Hepatocyte (in vitro differentiated cells): Measurements from ENCODE around the gene PLCL1. TPM values are rescaled to one million over a fixed set of nuclear protein-coding genes. Genes with fewer than 3 reads are reported as not detected.

Source experiments
- DNase-seq: peaks from one replicate; pipeline ENCODE4 v3.0.0-alpha.2; 2016; ENCODE audit warnings: low spot score
- H2AFZ ChIP-seq: fragments of 200-600 bp; sonication (generic); 2 replicates; pipeline ENCODE4 v1.6.0; 2016; ENCODE audit warnings: antibody characterized with exemption, mild to moderate bottlenecking
- H3K27ac ChIP-seq: fragments of 200-600 bp; sonication (generic); 2 replicates; pipeline ENCODE4 v1.5.1; 2016; ENCODE audit warnings: mild to moderate bottlenecking
- H3K27me3 ChIP-seq: fragments of 200-600 bp; sonication (generic); 2 replicates; pipeline ENCODE4 v1.6.1; 2016
- H3K36me3 ChIP-seq: fragments of 200-600 bp; sonication (generic); replicated peaks from 2 replicates; pipeline ENCODE4 v1.5.1; 2016; ENCODE audit warnings: low read depth; ENCODE audit not compliant: insufficient read depth
- H3K4me1 ChIP-seq: fragments of 200-600 bp; sonication (generic); 2 replicates; pipeline ENCODE4 v1.5.1; 2016; ENCODE audit warnings: mild to moderate bottlenecking, moderate library complexity; ENCODE audit not compliant: insufficient read depth
- H3K4me2 ChIP-seq: fragments of 200-600 bp; sonication (generic); 2 replicates; pipeline ENCODE4 v1.6.0; 2016
- H3K4me3 ChIP-seq: fragments of 200-600 bp; sonication (generic); 2 replicates; pipeline ENCODE4 v1.5.1; 2016; ENCODE audit warnings: mild to moderate bottlenecking
- H3K79me2 ChIP-seq: fragments of 200-600 bp; sonication (generic); 2 replicates; pipeline ENCODE4 v1.6.0; 2017; ENCODE audit warnings: mild to moderate bottlenecking
- H3K9me2 ChIP-seq: fragments of 200-600 bp; sonication (generic); replicated peaks from 2 replicates; pipeline ENCODE4 v1.6.0; 2017; ENCODE audit warnings: mild to moderate bottlenecking; ENCODE audit not compliant: insufficient read depth
- H3K9me3 ChIP-seq: fragments of 200-600 bp; sonication (generic); 2 replicates; pipeline ENCODE4 v1.5.1; 2016; ENCODE audit warnings: low read depth, mild to moderate bottlenecking
- H4K20me1 ChIP-seq: fragments of 200-600 bp; sonication (generic); 2 replicates; pipeline ENCODE4 v1.6.0; 2016; ENCODE audit warnings: mild to moderate bottlenecking; ENCODE audit not compliant: insufficient read depth, poor library complexity, severe bottlenecking
- EZH2 ChIP-seq: fragments of 200-600 bp; sonication (generic); IDR thresholded peaks from 2 replicates; pipeline ENCODE4 v1.6.1; 2016; ENCODE audit warnings: antibody characterized with exemption, mild to moderate bottlenecking, borderline replicate concordance
- EZH2phosphoT487 ChIP-seq: fragments of 200-600 bp; sonication (generic); IDR thresholded peaks from one replicate; pipeline ENCODE4 v1.6.1; 2018; ENCODE audit warnings: antibody characterized with exemption, mild to moderate bottlenecking, low read depth, moderate library complexity; ENCODE audit not compliant: unreplicated experiment, severe bottlenecking
- WGBS: methylation state at CpG from one replicate; pipeline ENCODE4 v1.1.6; 2016; ENCODE audit warnings: low lambda C conversion rate; ENCODE audit errors: missing lambda C conversion rate; 5-methylcytosine and 5-hydroxymethylcytosine counted together
- polyA plus RNA-seq: library from polyadenylated mRNA; unstranded; fragments of >200 nt; fragmentation: Nextera tagmentation; extraction: Ambion mirVana; gene quantifications from 2 replicates; pipeline ENCODE4 v1.2.1, GENCODE V29; 2016
- total RNA-seq: library from RNA; depleted of rRNA; stranded (reverse); fragments of >200 nt; gene quantifications from 2 replicates; pipeline ENCODE4 v1.2.3, GENCODE V29; 2014
- TF ChIP-seq, protein P1 (sequence below): fragments of 200-600 bp; sonication (generic); IDR thresholded peaks from 2 replicates; pipeline ENCODE4 v1.5.1; 2016; ENCODE audit warnings: antibody characterized with exemption, mild to moderate bottlenecking; ENCODE audit not compliant: poor library complexity

Gene PLCL1
- total and polyA plus RNA-seq, 2 experiments from 2014 or later, result 0.37 to 2.4 TPM

DNA sequence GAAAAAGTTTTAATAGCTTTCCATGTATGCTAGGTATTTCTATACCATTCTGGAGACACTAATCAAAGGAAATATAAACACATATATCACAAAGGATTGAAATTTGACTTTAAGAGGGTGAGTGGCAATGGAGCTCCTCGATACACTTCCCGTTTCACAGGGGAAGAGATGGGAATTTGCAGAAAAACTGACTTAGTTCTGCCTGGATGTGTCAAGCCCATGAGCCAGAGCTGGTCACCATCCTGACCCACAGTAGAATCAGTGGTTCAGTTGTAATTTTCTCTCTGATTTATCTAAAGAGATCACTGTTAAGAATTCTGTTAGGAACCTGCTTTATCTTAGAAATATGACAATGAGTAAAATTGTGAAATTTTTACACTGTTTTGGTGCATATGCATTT, 34.2 kb downstream of the PLCL1 start:
- no peak overlapping the region for H3K4me3 ChIP-seq

DNA sequence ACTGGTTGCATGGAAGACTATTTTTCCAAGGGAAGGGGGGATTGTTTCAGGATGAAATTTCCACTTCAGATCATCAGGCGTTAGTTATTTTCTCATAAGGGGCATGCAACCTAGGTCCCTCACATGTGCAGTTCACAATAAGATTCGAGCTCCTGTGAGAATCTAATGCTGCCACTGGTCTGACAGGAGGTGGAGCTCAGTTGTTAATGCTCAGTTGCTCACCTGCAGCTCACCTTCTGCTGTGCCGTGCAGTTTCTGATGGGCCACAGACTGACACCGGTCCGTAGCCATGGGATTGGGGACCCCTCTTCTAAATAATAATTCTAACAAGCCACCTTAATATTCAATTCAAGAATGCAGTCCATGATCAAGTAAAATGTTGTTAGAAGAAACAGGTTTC, 34.9 kb downstream of the PLCL1 start:
- no peaks in the 10 kb centered on the region for H3K79me2 ChIP-seq
- H4K20me1 ChIP-seq, result no peaks in the 10 kb centered on the region
- 89% methylated on average over 5 of the region's 5 CpGs for WGBS
- H3K27me3 ChIP-seq, result no peaks in the 10 kb centered on the region
- H3K4me3 ChIP-seq, result no peak overlapping the region
- no peaks in the 10 kb centered on the region for H3K9me2 ChIP-seq
- TF ChIP-seq, protein P1, sequence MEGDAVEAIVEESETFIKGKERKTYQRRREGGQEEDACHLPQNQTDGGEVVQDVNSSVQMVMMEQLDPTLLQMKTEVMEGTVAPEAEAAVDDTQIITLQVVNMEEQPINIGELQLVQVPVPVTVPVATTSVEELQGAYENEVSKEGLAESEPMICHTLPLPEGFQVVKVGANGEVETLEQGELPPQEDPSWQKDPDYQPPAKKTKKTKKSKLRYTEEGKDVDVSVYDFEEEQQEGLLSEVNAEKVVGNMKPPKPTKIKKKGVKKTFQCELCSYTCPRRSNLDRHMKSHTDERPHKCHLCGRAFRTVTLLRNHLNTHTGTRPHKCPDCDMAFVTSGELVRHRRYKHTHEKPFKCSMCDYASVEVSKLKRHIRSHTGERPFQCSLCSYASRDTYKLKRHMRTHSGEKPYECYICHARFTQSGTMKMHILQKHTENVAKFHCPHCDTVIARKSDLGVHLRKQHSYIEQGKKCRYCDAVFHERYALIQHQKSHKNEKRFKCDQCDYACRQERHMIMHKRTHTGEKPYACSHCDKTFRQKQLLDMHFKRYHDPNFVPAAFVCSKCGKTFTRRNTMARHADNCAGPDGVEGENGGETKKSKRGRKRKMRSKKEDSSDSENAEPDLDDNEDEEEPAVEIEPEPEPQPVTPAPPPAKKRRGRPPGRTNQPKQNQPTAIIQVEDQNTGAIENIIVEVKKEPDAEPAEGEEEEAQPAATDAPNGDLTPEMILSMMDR, result no peak
- TF ChIP-seq EZH2phosphoT487, result no peak
- no peak for TF ChIP-seq EZH2
- no peaks in the 10 kb centered on the region for H3K4me1 ChIP-seq
- H2AFZ ChIP-seq, result no peak overlapping the region
- no peaks in the 10 kb centered on the region for H3K9me3 ChIP-seq
- H3K27ac ChIP-seq, result no peak overlapping the region
- H3K36me3 ChIP-seq, result no peaks in the 10 kb centered on the region
- H3K4me2 ChIP-seq, result no peak overlapping the region
- no peak for DNase-seq

More for the DNA sequence above, 34.2 kb downstream of the PLCL1 start:
- no peak for DNase-seq
- Histone ChIP-seq H3K27ac (no peak overlapping the region), H3K4me2 (peak overlapping the region; percentile 53), H3K4me1 (no peaks in the 10 kb centered on the region), H2AFZ (no peak overlapping the region), H3K27me3 (no peaks in the 10 kb centered on the region), H4K20me1 (no peaks in the 10 kb centered on the region), H3K36me3 (no peaks in the 10 kb centered on the region), H3K79me2 (no peaks in the 10 kb centered on the region), H3K9me3 (no peaks in the 10 kb centered on the region), H3K9me2 (no peaks in the 10 kb centered on the region)
- 75% methylated on average over 2 of the region's 2 CpGs for WGBS
- TF ChIP-seq, protein P1, result no peak
- TF ChIP-seq EZH2, result no peak
- TF ChIP-seq EZH2phosphoT487, result no peak

DNA sequence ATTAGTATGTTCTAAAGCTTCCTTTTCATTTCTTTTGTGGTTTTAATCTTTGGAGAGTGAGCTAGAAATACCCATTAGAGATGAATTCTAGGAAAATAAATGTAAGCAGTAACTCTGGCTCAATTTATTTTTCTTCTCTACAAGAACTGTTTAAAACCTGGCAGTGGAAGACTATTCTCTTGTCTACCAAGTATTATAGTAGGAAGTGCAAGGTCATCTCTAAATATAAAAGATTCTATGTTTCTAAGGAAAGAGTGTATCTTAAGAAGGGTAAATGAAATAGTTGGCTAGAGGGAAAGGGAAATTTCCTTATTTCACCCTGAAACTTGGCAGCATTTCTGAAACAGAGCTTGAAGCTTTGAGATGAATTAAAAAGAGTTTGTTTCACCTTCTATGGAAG, 35.5 kb downstream of the PLCL1 start:
- no peaks in the 10 kb centered on the region for H3K9me2 ChIP-seq
- H3K4me2 ChIP-seq, result no peak overlapping the region
- H3K27me3 ChIP-seq, result no peaks in the 10 kb centered on the region
- H2AFZ ChIP-seq, result no peak overlapping the region
- no peaks in the 10 kb centered on the region for H3K79me2 ChIP-seq
- TF ChIP-seq EZH2phosphoT487 (no peak), EZH2 (no peak)
- TF ChIP-seq, protein P1, result no peak
- no peak overlapping the region for H3K4me3 ChIP-seq
- no peaks in the 10 kb centered on the region for H4K20me1 ChIP-seq
- no peaks in the 10 kb centered on the region for H3K9me3 ChIP-seq
- DNase-seq, result no peak
- H3K4me1 ChIP-seq, result no peaks in the 10 kb centered on the region
- no peak overlapping the region for H3K27ac ChIP-seq
- no peaks in the 10 kb centered on the region for H3K36me3 ChIP-seq

DNA sequence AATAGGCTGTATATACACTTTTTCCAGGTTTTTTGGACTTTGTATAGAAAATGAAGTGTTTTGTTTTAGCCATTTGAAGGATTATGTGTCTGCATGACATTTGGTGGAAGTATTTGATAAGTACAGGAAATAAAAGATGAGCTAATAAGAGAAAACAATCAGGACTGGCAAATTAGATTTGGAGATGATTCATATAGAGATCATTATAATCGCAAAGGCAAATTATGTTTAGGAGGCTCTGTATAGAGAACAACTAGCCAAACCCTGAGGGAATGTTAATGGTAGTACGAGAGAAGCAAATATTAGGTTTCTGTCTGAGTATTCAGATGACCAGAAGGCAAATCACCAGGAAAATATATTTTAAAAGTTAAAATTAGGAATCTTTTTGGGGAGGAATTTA, 41.7 kb downstream of the PLCL1 start:
- Histone ChIP-seq H3K4me1 (no peaks in the 10 kb centered on the region), H3K27ac (no peak overlapping the region), H3K27me3 (peaks cover 3% of the 10 kb centered on the region), H3K79me2 (no peaks in the 10 kb centered on the region), H3K4me2 (no peak overlapping the region), H4K20me1 (no peaks in the 10 kb centered on the region), H3K4me3 (no peak overlapping the region), H3K36me3 (no peaks in the 10 kb centered on the region), H3K9me2 (no peaks in the 10 kb centered on the region), H3K9me3 (no peaks in the 10 kb centered on the region), H2AFZ (no peak overlapping the region)
- TF ChIP-seq EZH2 (no peak), EZH2phosphoT487 (no peak)
- TF ChIP-seq, protein P1, result no peak
- 79% methylated on average over 2 of the region's 2 CpGs for WGBS
- no peak for DNase-seq
